Caki2 (cell line): ENCODE results near the gene LOXL1. TPM values are rescaled to one million over a fixed set of nuclear protein-coding genes. Genes with fewer than 3 reads are reported as not detected.

Experiments used
- DNase-seq: peaks from one replicate; pipeline ENCODE4 v3.0.0-alpha.2; 2015; ENCODE audit warnings: low read depth
- in situ Hi-C: cut with HindIII; loops from 2 replicates; pipeline ENCODE4 v1.10.0; 2016; ENCODE audit warnings: low sequenced_read_pairs, low pct_unique_long_range_greater_than_20kb, mixed read lengths
- total RNA-seq: library from RNA; depleted of rRNA; stranded (reverse); fragments of >200 nt; shearing (Covaris generic); gene quantifications from 2 replicates; pipeline ENCODE4 v1.2.3, GENCODE V29; 2014; ENCODE audit warnings: low replicate concordance

LOXL1 gene
- total RNA-seq, 1 experiment from 2014 or later = 22.7 TPM

GRCh38 chr15:73946046-73946721 is 19.9 kb downstream of the LOXL1 start:
- no peak for DNase-seq
- in situ Hi-C loops = no loop called here

GRCh38 chr15:73946795-73947370 is 20.6 kb downstream of the LOXL1 start:
- in situ Hi-C loops = no loop called here
- no peak for DNase-seq

DNA sequence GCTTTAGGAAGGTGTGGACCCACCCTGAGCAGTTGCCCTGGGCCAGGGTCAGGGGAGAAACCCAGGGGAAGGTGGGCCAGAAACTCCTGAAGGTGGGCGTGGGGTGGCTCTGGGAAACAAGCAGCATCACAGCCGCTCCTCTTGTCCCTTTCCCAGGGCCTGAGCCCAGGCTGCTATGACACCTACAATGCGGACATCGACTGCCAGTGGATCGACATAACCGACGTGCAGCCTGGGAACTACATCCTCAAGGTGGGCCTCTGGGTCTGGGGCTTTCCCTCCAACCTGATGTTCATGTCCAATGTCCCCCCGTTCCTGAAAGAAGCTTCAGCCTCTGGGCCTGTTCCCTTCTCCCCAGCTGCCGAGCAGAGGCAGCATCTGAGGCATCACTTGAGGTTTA is 21.4 kb downstream of the LOXL1 start:
- no peak for DNase-seq
- in situ Hi-C loops = no loop called here

DNA sequence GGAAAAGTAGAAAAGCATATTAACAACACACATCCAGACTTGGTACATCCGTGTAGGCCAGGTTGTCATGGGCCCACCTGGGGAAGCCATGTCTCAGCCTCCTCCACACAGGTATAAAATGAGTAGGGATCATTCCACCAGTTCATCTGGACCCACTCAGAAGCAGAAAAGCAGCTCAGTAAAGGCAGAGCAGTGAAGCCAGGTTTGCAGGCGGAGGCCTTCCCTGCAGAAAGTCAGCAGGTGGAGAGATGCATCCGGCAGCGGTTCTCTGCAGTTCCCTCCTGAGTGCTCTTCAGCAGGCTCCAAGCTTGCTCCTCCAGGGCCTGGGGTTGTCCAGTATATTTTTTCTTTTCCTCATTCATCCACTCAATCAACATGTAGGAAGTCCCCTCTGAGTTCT is 22.1 kb downstream of the LOXL1 start:
- DNase-seq = no peak
- in situ Hi-C loops = no loop called here

DNA sequence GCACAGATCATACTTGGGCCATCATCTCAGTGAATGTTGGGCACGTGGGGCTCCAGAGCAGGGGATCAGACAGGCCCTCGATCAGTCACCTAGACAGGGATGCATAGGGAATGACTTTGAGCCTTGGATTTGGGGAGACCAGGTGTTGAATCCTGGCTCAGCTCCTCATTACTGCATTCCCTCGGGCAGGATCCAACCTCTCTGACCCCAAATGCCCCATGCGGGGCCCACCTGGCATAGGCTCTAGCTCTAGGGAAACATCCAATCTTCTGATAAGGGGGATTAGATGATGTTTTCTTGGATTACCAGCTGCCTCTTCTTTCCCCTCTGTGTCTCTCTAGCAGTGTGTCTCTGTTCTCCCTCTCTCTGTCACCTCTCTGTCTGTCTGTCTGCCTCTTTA is 22.7 kb downstream of the LOXL1 start:
- in situ Hi-C loops = no loop called here
- DNase-seq = no peak

DNA sequence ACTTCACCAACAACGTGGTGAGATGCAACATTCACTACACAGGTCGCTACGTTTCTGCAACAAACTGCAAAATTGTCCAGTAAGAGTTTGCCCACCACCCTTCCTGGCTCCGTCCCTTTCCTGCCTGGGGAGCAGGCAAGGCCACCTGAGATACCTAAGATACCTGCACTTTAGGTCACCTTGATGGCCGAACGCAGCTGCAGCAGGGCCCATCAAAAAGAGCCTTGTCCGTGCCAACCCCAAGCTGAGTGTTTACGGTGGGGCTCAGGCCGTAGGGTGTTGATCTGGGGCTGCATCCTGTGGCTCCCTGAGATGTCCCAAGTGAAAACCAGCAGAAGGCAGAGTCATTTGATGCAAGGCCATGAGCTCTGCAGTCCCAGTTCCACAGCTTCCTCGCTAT is 23.2 kb downstream of the LOXL1 start:
- DNase-seq = no peak
- in situ Hi-C loops = no loop called here

DNA sequence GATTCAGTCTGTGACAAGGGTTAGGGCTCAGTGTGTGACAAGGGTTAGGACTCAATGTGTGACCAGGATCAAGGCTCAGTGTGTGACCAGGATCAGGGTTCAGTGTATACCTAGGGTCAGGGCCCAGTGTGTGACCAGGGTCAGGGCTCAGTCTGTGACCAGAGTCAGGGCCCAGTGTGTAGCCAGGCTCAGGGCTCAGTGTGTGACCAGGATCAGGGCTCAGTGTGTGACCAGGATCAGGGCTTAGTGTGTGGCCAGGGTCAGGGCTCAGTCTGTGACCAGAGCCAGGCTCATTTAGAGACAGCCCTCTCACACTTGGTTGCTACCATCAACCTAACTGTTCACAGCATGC is 24.2 kb downstream of the LOXL1 start:
- in situ Hi-C loops = no loop called here
- DNase-seq = no peak

DNA sequence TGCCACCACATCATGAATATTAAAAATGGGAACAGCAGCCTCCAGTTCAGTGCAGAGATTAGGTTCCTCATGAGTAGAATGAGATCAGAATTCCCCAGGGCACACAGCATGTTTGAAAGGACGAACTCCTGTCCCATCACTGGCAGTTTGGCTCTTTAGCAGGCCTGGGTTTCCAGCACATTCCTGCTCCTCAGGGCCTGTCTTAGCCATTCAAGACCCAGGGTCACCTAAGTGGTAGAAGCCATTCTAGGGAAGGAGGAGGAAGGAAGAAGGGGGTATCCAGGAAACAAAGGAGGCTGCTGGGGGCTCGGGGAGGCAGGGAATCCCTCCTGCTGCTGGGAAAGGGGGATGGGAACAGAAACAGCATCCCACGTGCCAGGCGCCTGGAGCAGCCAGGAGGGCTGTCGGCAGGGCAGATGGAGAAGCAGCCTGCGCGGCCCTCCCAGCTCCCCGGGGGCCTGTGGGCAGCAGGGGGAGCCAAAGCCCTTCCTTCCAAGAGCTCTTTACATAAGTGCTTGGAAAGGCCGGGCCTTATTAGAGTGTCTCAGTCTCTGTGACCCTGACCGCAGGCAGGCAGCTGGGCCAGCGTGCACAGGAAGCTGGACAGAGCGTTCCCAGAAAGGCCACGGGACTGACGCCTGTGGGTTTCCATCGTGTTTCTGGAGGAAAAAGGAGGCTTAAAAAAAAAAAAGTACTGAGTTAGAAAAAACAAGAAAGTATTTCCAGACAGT is 24.7 kb downstream of the LOXL1 start:
- in situ Hi-C loops = no loop called here
- DNase-seq = peak; percentile 47

DNA sequence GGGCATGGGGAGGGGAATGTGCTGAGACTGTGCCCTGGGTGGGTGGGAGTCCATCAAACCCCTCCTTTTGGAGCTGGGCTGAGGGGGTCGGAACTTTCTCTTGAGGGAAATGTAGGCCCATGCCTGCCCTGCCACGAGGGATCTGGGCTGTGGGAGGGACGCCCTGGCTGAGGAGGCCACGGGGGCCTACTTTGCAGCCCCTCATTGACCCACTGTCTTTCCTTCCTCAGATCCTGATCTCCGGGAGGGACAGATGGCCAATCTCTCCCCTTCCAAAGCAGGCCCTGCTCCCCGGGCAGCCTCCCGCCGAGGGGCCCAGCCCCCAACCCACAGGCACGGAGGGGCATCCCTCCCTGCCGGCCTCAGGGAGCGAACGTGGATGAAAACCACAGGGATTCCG is 25.3 kb downstream of the LOXL1 start:
- in situ Hi-C loops = no loop called here

GRCh38 chr15:73952171-73952912 is 26.1 kb downstream of the LOXL1 start:
- no peak for DNase-seq
- in situ Hi-C loops = no loop called here

More for the DNA sequence above, 25.3 kb downstream of the LOXL1 start:
- DNase-seq = no peak

DNA sequence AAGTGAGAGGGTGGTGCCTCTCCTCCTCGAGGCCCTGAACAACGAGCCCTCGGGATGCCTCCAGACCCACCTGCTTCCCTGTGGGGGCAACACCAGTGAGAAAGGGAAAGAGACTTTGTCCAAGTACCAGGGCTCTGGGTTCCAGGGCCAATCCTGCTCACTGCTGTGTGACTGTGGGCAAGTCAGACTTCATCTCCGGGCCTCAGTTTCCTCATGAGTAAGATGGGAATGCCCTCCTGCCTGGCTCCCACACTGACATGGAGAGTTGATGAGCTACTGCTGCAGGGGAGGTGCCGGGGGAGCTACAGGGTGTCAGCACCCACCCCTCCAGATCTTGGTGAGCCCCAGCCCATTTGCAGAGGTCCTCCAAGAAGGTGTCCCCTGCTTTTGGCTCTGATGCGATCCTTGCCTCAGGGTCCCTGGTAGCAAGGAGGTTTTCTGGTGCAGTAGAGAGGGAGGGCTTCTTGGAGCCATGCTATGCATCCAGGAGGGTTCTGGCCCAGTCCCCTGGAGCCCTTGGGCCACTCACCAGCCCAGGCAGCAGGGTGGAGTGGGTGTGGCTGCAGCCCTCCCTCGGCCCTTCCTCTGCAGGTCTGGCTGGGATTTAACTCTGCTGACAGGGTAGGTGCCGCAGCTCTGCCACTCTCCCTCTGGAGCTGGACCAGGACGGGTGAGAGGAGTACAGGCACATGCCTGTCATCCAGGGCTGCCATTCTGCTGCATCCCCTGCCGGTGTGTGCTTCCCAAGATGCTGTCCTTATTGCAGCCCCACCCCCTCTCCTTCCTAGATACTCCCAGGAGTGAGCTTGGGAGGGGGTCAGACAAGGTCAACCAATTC is 26.9 kb downstream of the LOXL1 start:
- in situ Hi-C loops = no loop called here
- no peak for DNase-seq

GRCh38 chr15:73954188-73955145 is 28.2 kb downstream of the LOXL1 start:
- in situ Hi-C loops = no loop called here
- no peak for DNase-seq

- no peak for DNase-seq
- in situ Hi-C loops = no loop called here
Measured at GRCh38 chr15:73955326-73955725, 29.1 kb downstream of the LOXL1 start.

DNA sequence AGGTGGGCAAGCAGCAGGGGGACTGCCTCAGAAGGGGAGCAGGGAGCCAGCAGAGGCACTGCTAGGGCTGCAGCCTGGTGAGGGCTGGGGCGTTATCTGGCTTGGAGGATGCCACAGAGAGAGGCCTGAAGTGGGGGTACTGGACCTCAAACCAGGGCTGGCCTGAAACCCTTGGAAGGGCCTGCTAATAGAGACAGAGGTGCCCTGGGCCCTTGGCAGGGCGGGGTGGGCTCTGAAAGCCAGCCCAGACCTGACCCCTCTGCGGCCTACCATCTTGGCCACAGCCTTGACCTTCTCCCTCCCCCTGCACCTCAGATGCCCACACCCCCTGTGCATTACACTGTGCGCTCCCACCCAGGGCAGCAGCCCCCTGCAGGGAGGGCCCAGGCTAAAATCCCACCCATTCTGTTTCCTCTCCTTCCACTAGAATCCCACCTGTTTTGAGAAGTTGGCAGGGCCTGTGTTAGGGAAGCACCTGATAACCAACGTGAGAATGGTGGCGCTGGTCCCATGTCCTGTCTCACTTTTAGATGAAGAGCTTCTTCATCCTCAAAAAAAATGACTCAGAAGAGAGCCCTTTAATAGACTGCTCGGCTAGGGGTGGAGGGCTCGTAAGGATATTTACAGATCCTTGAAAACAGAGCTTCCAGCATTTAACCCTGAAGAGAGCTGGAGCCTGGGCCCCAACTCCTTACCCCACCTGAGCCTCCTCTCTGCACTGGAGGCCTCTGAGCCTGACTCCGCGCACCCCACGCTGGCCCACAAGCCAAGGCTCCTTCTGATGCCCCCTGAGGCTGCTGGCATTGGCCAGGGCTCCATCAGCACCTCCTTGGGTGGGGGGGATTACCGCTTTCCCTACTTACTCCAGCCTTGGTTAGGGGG is 29.8 kb downstream of the LOXL1 start:
- DNase-seq = no peak
- in situ Hi-C loops = no loop called here

GRCh38 chr15:73956743-73957135 is 30.5 kb downstream of the LOXL1 start:
- in situ Hi-C loops = no loop called here
- peak; percentile 86 for DNase-seq

DNA sequence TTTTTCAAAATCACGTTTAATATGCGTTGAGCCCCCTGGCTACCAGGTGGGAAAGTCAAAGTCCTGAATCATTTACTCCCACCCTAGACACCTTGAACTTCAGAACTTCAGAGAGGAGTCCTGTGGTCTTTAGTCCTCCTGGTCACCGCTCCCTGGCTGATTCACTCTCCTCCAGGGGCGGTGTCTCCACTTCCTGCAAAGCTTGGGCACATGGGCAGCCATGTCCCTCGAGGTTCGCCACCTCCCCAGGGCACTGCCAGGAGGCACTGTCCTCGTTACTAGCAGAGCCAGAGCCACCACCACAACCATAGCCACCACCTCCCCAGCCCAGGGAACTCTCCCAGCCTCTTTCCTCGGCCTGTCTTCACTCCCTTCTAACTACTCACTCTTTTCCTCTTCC is 31.0 kb downstream of the LOXL1 start:
- DNase-seq = no peak
- in situ Hi-C loops = no loop called here
